Endodermal cell (in vitro differentiated cells): Measurements from ENCODE around the gene PREX1. TPM values are rescaled to one million over a fixed set of nuclear protein-coding genes. Genes with fewer than 3 reads are reported as not detected.

Experiments used
- DNase-seq: peaks from one replicate; pipeline ENCODE4 v3.0.0-alpha.2; 2017
- H3K27ac ChIP-seq: 2 replicates; pipeline ENCODE4 v1.5.1; 2013; ENCODE audit warnings: mild to moderate bottlenecking, low read depth, low read length, moderate library complexity
- H3K27me3 ChIP-seq: 2 replicates; pipeline ENCODE4 v1.6.1; 2013; ENCODE audit warnings: mild to moderate bottlenecking, low read length, moderate library complexity; ENCODE audit not compliant: insufficient read depth, control insufficient read depth, poor library complexity, severe bottlenecking
- H3K36me3 ChIP-seq: 2 replicates; pipeline ENCODE4 v1.7.0; 2013; ENCODE audit warnings: mild to moderate bottlenecking, low read length, moderate library complexity; ENCODE audit not compliant: control insufficient read depth, insufficient read depth
- H3K4me1 ChIP-seq: one replicate; pipeline ENCODE4 v1.7.0; 2013; ENCODE audit warnings: low read length; ENCODE audit not compliant: control insufficient read depth, insufficient read depth
- H3K4me3 ChIP-seq: 2 replicates; pipeline ENCODE4 v1.5.1; 2013; ENCODE audit warnings: mild to moderate bottlenecking, low read length, moderate library complexity
- H3K9ac ChIP-seq: 2 replicates; pipeline ENCODE4 v1.6.1; 2013; ENCODE audit warnings: mild to moderate bottlenecking, low read length, moderate library complexity; ENCODE audit not compliant: poor library complexity, severe bottlenecking; ENCODE audit errors: extremely low read depth
- H3K9me3 ChIP-seq: 2 replicates; pipeline ENCODE4 v1.6.1; 2013; ENCODE audit warnings: mild to moderate bottlenecking, low read length, moderate library complexity; ENCODE audit not compliant: control insufficient read depth
- H3K27ac Mint-ChIP-seq: 2 replicates; pipeline ENCODE4 v1.8.0; 2020; ENCODE audit warnings: mixed read lengths
- H3K27me3 Mint-ChIP-seq: 2 replicates; pipeline ENCODE4 v1.8.0; 2021; ENCODE audit warnings: mild to moderate bottlenecking, mixed read lengths; ENCODE audit not compliant: insufficient read depth
- H3K36me3 Mint-ChIP-seq: 2 replicates; pipeline ENCODE4 v1.8.0; 2020; ENCODE audit warnings: low read depth, mixed read lengths
- H3K4me1 Mint-ChIP-seq: 2 replicates; pipeline ENCODE4 v1.8.0; 2020; ENCODE audit warnings: mixed read lengths
- H3K4me3 Mint-ChIP-seq: 2 replicates; pipeline ENCODE4 v1.8.0; 2020; ENCODE audit warnings: mild to moderate bottlenecking, moderate library complexity, mixed read lengths
- H3K9me3 Mint-ChIP-seq: 2 replicates; pipeline ENCODE4 v1.8.0; 2020; ENCODE audit warnings: mild to moderate bottlenecking, mixed read lengths
- WGBS, 2 experiments: methylation state at CpG; one replicate each; pipeline versions ENCODE4 v1.1.5 to v1.1.7; 2013; ENCODE audit warnings: missing lambda C conversion rate in 2 of 2, mixed read lengths in 1 of 2; ENCODE audit not compliant: insufficient coverage in 1 of 2, insufficient read length in 1 of 2; 5-methylcytosine and 5-hydroxymethylcytosine counted together
- total RNA-seq, 2 donors: library from RNA; stranded (reverse); fragmentation: NEBNext Ultra II Directional in 1 of 2; extraction: Animal tissue kit (Norgen Biotek cat#: 25700) in 1 of 2; gene quantifications; 2 replicates in 1 of 2; 3 replicates in 1 of 2; pipeline ENCODE4 v1.2.1, GENCODE V29; 2021
- TF ChIP-seq, protein P1 (sequence below): fragments of 200-600 bp; sonication (generic); conservative IDR thresholded peaks from 2 replicates; pipeline ENCODE4 v1.5.0; 2021; ENCODE audit warnings: antibody characterized with exemption, mild to moderate bottlenecking

PREX1 gene
- total RNA-seq, 2 donors from 2014 or later: 65.3 to 70.5 TPM

DNA sequence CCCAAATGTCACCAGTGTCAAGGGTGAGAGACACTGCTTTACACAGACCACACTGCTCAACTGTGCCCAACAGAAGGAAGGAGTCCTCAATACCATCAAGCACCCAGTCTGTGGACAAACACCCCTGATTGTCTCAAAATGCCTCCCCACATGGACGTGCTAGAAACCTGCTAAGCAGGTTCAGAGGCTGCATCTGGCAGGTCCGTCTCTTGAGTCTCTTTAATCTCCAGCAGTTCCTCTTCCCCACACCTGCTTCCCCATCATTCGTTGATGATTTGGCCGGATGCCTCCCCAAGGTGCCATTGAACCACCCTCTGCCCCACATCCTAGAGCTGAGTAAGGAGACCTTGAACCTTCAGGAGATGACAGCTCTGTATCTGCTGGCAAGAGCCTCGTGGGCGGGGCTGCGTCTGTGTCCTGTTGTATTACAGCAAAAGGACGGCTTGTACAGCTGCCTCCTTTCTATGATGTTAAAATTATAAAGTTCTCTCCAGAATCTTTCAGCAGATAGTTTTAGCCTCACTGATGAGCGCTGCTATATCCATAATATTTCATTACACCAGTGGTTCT is 179.2 kb downstream of the PREX1 start:
- Mint-ChIP-seq H3K4me1 (no peaks in the 10 kb centered on the region), H3K4me3 (no peak overlapping the region), H3K27ac (no peak overlapping the region), H3K27me3 (no peaks in the 10 kb centered on the region), H3K36me3 (peaks cover 89% of the 10 kb centered on the region), H3K9me3 (no peaks in the 10 kb centered on the region)
- Histone ChIP-seq H3K9me3 (no peaks in the 10 kb centered on the region), H3K36me3 (peaks cover 83% of the 10 kb centered on the region), H3K27ac (no peak overlapping the region), H3K9ac (no peak overlapping the region), H3K4me3 (no peak overlapping the region), H3K4me1 (no peaks in the 10 kb centered on the region), H3K27me3 (no peaks in the 10 kb centered on the region)
- no peak for DNase-seq
- TF ChIP-seq, protein P1, sequence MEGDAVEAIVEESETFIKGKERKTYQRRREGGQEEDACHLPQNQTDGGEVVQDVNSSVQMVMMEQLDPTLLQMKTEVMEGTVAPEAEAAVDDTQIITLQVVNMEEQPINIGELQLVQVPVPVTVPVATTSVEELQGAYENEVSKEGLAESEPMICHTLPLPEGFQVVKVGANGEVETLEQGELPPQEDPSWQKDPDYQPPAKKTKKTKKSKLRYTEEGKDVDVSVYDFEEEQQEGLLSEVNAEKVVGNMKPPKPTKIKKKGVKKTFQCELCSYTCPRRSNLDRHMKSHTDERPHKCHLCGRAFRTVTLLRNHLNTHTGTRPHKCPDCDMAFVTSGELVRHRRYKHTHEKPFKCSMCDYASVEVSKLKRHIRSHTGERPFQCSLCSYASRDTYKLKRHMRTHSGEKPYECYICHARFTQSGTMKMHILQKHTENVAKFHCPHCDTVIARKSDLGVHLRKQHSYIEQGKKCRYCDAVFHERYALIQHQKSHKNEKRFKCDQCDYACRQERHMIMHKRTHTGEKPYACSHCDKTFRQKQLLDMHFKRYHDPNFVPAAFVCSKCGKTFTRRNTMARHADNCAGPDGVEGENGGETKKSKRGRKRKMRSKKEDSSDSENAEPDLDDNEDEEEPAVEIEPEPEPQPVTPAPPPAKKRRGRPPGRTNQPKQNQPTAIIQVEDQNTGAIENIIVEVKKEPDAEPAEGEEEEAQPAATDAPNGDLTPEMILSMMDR: no peak
- 90 to 94% methylated on average over 6 to 9 of the region's 9 CpGs for WGBS, 2 experiments

DNA sequence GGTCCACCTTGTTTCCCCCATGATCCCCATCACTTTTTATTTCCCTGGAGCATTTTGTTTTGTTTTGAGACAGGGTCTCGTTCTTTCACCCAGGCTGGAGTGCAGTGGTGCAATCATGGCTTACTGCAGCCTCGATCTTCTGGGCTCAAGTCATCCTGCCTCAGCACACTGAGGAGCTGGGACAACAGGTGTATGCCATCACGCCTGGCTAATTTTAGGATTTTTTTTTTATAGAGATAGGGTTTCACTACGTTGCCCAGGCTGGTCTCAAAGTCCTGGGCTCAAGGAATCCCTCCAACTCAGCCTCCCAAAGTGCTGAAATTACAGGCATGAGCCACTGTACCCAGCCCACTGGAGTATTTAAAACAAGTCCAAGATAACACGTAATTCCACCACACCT is 179.9 kb downstream of the PREX1 start:
- Mint-ChIP-seq H3K4me1 (no peaks in the 10 kb centered on the region), H3K27me3 (no peaks in the 10 kb centered on the region), H3K4me3 (no peak overlapping the region), H3K36me3 (peaks cover 86% of the 10 kb centered on the region), H3K27ac (no peak overlapping the region), H3K9me3 (no peaks in the 10 kb centered on the region)
- no peaks in the 10 kb centered on the region for H3K9me3 ChIP-seq
- no peak for DNase-seq
- H3K4me3 ChIP-seq: no peak overlapping the region
- H3K36me3 ChIP-seq: peaks cover 82% of the 10 kb centered on the region
- 75 to 86% methylated on average over 5 of the region's 5 CpGs for WGBS, 2 experiments
- TF ChIP-seq, protein P1: no peak
- no peaks in the 10 kb centered on the region for H3K27me3 ChIP-seq
- no peak overlapping the region for H3K27ac ChIP-seq
- H3K4me1 ChIP-seq: no peaks in the 10 kb centered on the region
- no peak overlapping the region for H3K9ac ChIP-seq

DNA sequence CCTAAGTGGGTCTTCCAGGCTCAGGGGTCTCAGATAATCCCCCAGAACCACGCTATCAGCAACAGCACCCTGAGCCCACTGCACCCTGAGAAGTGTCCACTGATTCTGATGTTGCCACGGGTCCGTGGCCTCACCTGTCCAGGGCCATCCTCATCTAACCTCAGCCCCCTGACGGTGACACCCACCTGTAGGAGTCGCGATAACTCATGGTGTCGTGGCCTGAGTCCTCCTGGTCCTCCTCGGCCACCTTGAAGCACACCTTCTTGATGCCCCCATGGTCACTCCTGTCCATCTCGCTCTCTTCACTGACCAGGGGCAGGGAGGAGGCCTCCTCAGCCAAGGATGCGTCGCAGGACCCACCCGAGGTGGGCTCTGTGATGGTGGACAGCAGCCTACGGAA is 182.1 kb downstream of the PREX1 start:
- Histone ChIP-seq H3K9me3 (no peaks in the 10 kb centered on the region), H3K4me3 (no peak overlapping the region), H3K4me1 (no peaks in the 10 kb centered on the region), H3K27ac (no peak overlapping the region), H3K9ac (no peak overlapping the region), H3K27me3 (no peaks in the 10 kb centered on the region), H3K36me3 (peaks cover 75% of the 10 kb centered on the region)
- Mint-ChIP-seq H3K9me3 (no peaks in the 10 kb centered on the region), H3K4me1 (no peaks in the 10 kb centered on the region), H3K4me3 (no peak overlapping the region), H3K27me3 (no peaks in the 10 kb centered on the region), H3K27ac (no peak overlapping the region), H3K36me3 (peaks cover 73% of the 10 kb centered on the region)
- DNase-seq: no peak
- 95% methylated on average over 12 to 13 of the region's 13 CpGs for WGBS, 2 experiments
- TF ChIP-seq, protein P1: no peak
